HG03135 (cell line): Measurements from ENCODE around the gene SIX5.
"Not testable (repeated sequence)": the region's sequence is repeated elsewhere in the genome, so short reads cannot be mapped to it uniquely, and the experiment has no call there.

Source experiments
- ATAC-seq: cut with Tn5 transposase; IDR thresholded peaks from one replicate; pipeline ENCODE4 v1.9.1; 2021; ENCODE audit warnings: mild to moderate bottlenecking, moderate library complexity; ENCODE audit not compliant: unreplicated experiment

The SIX5 gene

DNA sequence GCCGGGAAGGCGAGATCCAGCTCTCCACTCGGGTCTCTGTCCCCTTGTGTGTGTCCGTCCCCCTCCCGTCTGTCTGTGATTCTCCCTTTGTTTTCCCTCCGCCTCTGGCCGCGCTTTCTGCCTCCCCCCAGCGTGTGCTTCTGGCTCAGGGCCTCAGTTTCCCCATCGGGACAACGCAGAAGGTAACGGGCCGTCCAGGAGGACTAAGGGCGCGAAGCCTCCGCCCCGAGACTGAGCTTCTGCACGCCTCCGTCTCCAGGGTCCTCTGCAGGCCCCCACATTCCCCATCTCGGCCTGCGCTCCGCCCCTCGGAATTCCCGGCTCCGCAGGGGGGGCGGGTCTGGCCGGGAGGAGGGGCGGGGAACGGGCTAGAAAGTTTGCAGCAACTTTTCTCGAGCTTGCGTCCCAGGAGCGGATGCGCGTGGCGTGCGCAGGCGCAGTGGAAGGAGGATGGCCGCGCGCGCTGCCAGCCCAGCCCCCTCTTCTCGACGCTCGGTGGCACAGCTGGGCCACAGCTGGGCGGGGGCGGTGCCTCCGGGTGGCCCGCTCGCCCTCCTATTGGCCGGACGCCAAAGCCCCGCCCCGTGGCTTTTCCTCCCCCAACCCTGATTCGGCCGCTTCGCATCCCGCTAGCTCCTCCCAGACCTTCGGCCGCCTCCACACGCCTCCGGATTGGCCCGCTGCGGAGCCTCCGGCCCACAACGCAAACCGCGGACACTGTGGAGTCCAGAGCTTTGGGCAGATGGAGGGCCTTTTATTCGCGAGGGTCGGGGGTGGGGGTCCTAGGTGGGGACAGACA, at the start of gene SIX5:
SIX5 (minus strand) TSS at position 269 of the 799 bp plus-strand sequence. CDS start 408 bp downstream, outside the sequence.
- peak; percentile 50 for ATAC-seq

DNA sequence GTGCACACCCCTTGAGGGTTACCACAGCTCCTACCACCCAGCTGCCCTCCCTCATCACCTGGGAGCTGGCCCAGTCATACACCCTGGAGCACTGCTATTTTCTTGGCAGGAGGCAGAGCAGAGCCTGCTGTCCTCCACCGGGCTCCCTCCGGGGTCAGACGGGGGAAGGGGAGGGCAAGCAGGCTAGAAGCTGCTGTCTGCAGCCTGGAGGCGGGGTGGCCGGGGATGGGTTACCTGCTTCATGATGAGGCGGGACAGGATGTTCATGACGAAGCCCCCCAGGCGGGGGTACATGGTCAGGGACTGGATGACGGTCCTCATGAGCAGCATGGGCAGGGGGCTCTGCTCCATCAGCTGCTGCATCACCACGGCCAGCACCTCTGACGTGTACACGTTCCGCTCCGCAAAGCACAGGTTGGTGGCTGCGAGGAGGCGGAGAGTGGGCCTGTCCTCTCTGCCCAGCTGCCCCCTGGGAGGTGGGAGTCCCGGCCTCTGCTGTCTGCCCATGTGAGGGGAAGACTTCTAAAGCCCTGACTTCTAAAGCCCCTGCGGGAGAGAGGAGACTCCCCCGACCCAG, 48.8 kb upstream of the SIX5 start:
- ATAC-seq = no peak

DNA sequence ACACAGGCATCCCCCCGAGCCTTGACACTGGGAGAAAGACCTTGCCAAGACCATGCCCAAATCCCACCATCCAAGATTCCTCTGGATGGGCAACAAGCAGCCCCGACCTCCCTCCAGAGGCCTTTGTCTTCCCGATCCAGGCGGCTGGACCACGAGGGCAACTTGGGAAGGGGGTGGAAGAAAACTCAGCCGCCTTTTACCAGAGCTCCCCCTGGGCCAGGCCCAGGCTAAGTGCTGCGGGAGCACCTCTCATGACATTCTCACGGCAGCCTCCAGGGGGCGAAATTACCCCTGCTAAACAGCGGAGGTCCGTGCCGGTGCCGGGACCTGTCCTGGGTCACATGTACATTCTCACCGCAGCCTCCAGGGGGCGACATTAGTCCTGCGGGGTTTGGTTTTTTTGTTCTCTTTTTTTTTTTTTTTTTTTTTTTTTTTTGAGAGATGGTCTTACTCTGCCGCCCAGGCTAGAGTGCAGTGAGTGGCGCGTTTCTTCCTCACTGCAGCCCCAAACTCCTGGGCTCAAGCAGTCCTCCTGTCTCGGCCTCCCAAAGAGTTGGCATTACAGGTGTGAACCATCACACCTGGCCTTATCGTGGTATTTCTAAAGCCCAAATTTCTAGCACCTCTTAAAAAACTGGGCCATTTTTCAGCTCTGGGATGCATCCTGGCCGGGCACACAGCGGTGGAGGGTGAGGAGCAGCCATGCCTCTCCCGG, 48.1 kb upstream of the SIX5 start:
- ATAC-seq = peak; percentile 80

DNA sequence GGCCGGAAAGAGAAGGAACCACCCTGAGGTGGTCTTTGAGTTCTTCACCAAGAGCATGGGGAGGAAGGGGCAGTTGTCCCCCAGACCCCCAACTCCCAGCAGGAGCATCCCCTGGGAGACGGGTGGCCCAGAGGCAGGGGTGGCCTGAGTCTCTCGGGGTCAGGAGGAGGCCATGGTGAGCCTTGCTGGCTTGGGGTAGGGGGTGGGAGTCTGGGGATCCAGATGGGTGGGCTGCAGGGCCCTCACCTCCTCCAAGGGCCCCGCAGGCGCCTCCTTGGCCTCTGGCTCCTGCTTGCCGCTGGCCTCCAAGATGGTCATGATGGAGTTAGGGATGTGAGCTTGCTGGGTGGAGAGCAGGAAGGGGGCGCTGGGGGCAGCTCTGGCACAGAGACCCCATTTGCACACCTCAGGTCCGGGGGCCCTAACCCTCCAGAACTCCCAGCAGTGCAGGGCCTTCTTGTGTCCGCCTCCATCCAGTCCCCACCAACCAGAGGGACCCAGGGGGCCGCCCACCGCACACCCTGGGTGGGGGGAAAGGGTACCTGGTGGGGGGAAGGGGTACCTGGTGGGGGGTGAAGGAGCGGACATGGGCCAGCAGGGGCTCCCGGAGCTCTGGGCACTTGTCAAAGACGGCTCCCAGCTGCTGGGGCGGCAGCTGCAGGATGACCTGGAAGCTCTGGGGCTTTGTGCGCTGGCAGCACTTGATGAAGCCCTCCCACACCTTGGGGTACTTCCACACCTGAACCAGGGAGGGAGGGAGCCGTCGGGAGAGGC, 47.4 kb upstream of the SIX5 start:
- no peak for ATAC-seq

DNA sequence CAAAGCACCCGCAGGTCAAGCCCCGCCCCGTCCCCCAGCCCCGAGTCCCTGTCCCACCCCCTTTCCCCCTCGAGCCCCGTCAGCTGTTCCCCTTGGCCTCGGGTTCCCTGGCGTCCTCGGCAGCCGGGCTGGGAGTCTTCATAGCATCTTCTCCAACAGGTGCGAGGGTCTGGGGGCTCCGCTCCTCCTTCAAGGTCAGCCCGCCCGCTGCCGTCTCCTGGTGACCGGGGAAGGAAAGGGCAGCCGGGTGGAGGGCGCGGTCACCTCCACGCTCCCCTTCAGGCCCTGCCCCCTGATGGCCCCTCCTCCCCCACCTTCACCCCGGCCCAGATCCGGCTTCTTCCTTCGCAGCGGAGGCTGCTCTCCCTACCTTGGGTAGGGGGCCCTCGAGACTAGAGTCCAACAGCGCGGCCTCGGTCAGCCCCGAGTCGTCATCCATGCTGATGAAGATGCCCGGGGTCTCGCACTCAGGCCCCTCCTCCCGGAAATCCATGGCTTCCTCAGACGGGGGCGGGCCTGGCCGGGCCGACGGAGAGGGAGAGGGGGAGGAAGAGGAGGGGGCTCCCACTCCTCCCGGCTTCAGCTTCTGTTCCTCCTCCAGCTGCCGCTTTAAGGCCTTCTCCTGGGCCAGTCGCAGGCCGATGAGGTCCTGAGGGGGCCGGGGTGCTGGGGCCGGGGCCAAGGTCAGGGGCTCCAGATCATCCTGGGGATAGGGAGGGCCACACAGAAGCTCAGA, 46.6 kb upstream of the SIX5 start:
- ATAC-seq = no peak

DNA sequence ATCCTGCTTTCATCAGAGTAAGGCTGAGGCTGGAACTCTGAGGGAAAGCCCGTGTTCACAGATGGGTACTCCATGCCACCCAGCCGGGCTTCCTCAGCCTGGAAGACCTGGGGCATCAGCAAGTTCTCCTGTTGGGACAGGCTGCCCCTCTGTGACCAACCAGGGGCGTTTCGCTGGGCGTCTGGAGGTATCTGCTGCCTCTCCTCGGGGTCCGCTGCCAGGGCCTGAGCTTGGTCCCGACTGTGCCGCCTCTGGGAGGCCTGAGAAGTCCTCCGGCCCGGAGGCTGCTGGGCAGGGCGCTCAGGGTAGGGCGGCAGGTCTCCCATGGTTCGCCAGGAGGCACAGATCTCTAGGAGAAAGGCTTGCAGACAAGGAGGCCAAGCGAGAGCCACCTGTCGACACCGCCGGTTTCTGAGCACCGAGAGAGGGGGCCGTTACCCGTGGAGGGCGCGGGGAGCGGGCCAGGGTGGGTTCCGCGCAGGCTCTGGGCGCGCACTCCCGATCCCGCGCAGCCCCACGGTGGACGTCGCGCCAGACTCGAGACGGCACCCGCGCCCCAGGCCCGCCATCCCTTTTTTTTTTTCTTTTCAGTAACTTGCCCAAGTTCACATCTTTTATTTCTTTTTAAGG, 45.9 kb upstream of the SIX5 start, which contains the start of gene RSPH6A:
RSPH6A (minus strand) TSS at position 458 of the 630 bp plus-strand sequence; CDS start at position 326, 132 bp downstream.
- ATAC-seq = no peak

DNA sequence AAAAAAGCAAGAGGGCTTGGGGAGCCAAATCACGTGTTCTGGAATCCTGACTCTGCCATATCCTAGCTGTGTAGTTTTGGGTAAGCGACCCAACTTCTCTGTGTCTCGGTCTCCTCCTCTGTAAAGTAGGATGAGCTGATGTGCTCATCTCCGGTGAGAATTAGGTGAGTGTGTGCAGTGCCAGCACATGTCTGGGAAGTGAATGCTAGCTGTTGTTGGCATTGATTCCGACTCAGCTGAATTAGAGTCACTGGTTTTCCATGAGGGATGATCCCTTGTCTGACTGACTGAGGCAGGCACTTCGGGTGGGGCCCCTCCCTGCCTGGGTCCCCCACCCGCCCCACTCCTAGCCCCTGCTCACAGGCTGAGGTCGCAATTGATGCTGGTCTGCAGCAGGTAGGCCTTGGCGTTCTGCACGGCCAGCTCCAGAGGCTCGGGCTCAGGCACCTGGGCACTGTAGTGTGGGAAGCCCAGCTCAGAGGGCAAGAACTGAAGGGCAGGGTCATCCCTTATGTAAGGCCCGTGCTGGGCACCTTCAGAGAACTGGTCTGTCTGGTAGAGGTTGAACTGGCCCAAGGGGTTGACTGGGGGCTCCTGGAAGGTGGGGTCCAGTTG, 45.2 kb upstream of the SIX5 start:
- ATAC-seq = no peak

DNA sequence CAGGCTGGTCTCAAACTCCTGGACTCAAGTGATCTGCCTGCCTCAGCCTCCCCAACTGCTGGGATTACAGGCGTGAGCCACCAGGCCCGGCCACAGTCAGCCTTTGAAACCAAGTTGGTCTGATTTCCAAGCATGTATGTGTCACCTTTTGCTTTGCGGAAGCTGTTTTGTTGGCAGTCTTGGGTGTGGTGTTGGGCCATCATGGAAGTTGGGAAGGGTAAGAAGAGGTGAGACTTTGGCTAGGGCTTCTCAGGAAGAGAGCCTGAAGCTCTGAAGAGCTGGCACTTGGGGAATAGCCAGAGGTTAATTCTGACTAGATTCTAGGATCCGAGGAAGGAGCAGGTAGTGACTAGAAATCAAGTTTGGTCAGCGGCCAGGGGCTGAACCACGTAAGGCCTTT, 43.2 kb upstream of the SIX5 start:
- ATAC-seq = no peak

DNA sequence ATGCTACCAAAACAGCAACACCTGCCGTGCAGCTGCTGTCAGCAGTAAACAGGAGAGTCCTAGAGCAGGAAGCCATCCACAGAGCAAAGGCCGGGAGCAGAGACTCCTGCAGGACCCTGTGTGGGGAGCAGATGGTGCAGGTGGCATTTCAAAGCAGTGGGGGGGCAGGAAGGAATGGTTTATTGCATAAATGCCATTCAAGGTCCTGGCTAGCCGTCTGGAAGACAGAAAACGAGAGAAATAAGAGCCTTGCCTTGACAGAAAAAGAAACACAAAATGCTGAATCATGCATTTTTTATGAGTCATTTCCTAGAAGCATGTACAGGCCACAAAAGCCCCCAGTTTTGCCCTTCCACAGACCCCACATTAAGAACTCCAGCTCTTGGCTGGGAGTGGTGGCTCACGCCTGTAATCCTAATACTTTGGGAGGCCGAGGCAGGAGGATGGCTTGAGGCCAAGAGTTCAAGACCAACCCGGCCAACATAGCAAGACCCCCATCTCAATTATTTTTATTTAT, 40.6 kb upstream of the SIX5 start:
- no peak for ATAC-seq

DNA sequence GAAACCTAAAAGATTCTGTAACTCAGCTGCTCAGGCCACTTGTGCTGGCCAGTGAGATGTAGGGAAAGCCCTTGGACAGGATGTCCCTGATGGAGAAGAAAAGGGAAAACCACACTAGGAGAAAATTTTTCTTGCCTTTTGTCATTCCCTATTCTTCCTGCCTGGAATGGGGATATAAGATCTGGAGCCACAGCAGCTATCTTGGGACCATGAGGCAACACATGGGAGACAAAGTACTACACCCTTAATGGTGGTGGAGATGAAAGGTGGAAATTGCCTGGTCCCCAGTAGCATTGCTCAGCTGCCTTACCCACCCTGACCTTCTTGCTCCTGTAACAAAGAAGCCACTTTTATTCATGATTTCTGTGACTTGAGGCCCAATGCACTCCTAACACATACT, 36.7 kb upstream of the SIX5 start:
- no peak for ATAC-seq

DNA sequence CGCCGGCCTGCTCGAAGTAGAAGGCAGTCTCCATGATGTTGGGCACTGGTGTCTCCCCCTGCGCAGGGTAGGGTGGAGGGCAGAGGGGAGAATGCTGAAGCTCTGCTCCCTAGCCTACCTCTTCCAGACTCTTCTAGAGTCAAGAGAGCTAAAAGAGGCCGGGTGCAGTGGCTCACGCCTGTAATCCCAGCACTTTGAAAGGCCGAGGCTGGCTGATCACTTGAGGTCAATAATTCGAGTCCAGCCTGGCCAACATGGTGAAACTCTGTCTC, 35.8 kb upstream of the SIX5 start:
- no peak for ATAC-seq

DNA sequence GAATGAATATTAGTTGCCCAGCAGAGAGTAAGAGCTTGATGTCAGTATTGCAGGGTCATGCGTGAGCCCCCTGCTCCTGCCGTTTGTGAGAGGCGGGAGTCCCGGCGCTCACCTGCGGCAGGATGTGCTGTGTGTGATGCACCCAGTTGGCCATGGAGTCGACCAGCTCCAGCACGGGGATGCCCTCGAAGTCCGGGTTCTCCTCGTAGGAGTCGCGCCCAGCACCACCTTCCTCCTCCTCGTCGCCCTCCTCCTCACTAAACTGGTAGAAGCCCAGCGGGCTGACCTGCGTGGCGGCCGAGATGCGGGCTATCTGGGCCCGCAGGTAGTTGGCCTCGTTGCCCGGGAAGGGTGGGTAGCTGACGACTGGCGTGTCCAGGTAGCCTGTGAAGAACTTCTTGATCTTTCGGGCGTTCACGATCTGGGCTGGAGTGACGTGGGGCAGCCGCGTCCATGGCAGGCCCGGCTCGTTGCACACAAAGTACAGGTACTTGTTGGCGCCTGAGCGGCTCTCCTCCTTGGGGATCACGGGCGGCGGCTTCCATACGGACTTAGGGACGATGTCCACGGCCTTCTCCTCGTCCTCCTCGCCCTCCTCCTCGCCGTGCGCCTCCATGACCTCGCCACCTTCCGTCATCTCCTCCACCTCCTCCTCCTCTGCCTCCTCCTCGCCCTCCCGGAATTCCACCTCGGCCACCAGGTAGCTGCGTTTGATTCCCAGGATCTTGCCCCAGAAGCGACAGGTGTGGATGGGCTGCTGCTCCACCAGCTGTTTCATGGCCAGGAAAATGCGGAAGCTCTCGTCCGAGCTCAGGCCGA, 35.3 kb upstream of the SIX5 start:
- ATAC-seq = no peak

DNA sequence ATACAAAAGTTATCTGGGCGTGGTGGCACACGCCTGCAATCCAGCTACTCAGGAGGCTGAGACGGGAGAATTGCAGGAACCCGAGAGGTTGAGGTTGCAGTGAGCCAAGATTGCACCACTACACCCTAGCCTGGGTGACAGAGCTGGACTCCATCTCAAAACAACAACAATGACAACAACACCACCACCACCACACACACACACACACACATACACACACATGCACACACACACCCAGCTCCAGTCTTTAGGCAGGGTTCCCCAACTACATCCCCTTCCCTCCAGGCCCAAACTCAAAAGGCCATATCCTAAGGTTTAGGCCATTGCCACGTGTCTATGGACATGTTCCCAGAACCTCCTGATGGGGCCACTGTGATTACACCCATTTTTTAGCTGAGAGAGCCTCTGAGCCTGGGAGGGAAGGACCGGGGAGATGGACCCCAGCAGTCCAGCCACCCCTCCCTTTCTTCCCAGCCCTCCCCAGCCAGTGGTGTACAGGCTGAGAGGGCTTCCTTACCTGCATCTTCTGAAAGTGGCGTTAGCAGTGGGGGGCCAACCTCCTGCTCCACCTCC, 32.6 kb upstream of the SIX5 start:
- ATAC-seq = no peak

DNA sequence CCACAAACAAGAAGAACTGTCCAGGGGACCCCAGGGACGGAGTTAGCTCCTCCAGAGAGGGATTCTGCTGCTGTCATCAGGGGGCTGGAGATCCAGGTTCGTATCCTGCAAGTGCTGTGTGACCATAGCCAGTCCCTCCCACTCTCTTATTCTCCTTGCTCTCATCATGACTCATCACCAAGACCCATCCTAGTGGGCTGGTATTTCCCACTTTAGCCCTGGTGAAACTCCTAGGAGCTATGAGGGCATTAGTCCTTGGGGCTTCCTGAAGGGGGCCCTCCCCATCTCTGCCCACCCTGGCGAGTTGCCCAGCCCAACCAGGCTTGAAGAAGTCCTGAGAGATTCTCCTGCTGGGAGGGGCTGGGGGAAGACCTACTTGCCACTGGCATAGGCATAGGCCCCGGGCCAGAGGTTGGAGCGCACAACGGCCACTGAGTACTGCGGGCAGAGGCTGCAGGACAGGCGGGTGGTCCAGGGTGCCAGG, 31.1 kb upstream of the SIX5 start:
- no peak for ATAC-seq

DNA sequence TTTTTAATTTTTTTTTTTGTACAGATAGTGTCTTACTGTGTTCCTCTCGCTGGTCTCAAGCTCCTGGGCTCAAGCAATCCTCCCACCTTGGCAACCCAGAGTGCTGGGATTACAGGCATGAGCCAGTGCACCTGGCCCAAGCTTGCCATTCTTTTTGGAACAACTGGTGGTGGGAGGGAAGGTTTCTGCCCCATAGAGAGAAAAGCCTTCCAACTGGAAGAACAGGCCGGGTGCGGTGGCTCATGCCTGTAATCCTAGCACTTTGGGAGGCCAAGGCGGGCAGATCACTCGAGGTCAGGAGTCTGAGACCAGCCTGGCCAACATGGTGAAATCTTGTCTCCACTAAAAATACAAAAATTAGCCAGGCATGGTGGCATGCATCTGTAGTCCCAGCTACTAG, 30.5 kb upstream of the SIX5 start:
- ATAC-seq = not testable (repeated sequence)

DNA sequence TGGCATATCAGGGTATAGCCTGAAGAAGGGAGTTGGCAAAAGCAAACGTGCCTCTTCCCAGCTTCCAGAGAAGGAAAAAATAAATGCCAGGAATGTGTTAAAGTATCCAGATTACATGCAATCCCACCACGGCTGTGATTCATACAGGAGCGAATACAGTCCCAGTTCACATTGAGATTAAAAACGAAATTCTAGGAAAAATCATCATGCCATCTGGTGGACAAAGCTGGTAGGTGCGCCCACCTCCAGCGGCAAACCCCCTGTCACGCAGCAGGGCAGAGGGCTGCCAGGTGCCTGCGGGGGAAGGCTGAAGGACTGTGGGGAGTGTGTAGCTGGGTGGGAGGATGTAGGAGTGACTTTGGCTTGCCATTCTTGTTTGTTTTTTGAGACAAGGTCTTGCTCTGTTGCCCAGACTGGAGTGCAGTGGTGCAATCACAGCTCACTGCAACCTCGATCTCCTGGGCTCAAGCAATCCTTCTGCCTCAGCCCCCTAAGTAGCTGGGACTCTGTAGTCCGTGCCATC, 30.0 kb upstream of the SIX5 start:
- ATAC-seq = no peak

DNA sequence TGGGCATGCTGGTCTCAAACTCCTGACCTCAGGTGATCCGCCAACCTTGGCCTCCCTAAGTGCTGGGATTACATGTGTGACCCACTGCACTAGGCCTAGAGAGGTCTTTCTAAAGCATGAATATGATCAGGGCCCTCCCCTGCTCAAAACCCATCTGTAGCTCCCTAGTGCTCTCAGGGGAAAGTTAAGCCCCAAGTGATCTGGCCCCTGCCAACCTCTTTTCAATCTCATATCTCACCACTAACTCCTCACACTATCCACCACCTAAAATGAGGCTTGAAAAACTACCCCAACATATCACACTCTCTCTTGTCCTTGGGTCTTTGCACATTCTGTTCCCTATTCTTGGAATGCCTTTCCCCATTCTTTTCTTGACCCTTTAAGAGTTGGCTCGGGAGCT, 25.6 kb upstream of the SIX5 start:
- ATAC-seq = no peak

DNA sequence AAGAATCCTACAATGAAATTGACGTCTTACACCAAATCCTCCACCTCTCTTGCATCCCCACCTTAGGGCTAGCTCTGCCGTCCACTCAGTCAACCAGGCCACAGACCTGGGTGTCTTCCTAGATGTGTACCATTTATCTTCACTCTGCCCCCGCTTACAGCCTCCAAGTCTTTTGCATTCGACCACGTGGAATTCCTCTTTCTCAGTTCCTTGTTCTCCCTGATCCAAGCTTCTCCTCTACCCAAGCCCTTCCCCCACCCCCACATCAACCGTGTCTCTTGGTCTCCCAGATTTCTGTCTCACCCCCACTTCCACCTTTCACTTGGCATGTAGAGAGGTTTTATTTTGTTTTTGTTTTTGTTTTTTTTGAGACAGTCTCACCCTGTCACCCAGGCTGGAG, 24.8 kb upstream of the SIX5 start:
- ATAC-seq = no peak
